RWPE1 (cell line): ENCODE data around the gene STRIP2.

Experiments
- CTCF ChIA-PET: fragments of 350-600 bp; sonication (Branson Sonifier 250); formaldehyde crosslinking; extraction: SDS; loops from one replicate; lab custom pipeline; 2021; lab: Yijun Ruan, JAX
- POLR2A ChIA-PET: fragments of 400-600 bp; formaldehyde crosslinking; extraction: SDS; loops from one replicate; lab custom pipeline; 2020; ENCODE audit warnings: antibody characterized with exemption; ENCODE audit not compliant: low non-redundant PET; lab: Yijun Ruan, JAX
- DNase-seq: peaks from one replicate; pipeline ENCODE4 v3.0.0; 2012; ENCODE audit warnings: low spot score
- H3K27ac ChIP-seq: fragments of 450-650 bp; 2 replicates; pipeline ENCODE4 v1.5.1; 2017
- TF ChIP-seq, protein P1 (sequence below): fragments of 450-650 bp; conservative IDR thresholded peaks from 2 replicates; pipeline ENCODE4 v1.5.1; 2017; ENCODE audit warnings: low read depth, mild to moderate bottlenecking

Gene STRIP2

DNA sequence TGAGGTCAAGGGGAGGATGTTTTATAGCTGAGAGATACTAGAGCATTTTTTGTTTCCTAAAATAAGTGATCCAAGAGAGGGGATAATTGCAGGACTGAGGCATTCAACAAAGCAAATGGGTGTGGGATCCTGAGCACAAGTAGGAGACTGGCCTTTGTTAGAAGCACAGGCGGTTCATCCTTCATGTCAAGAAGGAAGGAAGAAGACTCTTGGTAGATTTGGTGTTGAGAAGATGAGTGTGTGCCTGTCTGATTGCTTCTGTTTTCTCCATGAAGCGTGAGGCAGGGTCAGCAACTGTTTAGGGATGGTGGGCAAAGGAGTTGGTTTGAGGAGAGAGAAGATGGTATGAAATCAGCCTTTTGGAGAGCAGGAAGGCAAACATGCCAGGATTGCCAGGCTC is 27.6 kb downstream of the STRIP2 start:
- no peak for DNase-seq
- ChIA-PET POLR2A (no interaction called here), CTCF (no interaction called here)
- TF ChIP-seq, protein P1, sequence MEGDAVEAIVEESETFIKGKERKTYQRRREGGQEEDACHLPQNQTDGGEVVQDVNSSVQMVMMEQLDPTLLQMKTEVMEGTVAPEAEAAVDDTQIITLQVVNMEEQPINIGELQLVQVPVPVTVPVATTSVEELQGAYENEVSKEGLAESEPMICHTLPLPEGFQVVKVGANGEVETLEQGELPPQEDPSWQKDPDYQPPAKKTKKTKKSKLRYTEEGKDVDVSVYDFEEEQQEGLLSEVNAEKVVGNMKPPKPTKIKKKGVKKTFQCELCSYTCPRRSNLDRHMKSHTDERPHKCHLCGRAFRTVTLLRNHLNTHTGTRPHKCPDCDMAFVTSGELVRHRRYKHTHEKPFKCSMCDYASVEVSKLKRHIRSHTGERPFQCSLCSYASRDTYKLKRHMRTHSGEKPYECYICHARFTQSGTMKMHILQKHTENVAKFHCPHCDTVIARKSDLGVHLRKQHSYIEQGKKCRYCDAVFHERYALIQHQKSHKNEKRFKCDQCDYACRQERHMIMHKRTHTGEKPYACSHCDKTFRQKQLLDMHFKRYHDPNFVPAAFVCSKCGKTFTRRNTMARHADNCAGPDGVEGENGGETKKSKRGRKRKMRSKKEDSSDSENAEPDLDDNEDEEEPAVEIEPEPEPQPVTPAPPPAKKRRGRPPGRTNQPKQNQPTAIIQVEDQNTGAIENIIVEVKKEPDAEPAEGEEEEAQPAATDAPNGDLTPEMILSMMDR, result no peak
- H3K27ac ChIP-seq, result no peak overlapping the region

DNA sequence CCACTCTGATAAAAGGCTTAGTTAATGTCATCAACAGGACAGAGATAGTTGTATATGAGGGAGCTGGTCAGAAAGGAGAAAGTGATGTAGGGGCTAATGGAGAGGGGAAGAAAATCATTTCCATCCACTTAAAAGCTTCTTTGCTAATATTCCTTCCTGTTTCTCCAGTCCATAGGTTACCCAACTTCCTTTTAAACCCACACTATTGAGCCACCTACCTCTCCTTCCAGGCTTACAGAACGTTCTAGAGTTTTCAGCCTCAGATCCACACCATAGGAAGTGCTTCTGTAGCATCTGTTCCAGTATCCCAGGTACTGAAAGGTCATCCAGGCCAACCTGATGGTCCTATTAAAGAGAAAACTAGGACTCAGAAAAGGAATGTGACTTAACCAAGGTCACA is 28.2 kb downstream of the STRIP2 start:
- DNase-seq, result no peak
- POLR2A ChIA-PET, result no interaction called here

DNA sequence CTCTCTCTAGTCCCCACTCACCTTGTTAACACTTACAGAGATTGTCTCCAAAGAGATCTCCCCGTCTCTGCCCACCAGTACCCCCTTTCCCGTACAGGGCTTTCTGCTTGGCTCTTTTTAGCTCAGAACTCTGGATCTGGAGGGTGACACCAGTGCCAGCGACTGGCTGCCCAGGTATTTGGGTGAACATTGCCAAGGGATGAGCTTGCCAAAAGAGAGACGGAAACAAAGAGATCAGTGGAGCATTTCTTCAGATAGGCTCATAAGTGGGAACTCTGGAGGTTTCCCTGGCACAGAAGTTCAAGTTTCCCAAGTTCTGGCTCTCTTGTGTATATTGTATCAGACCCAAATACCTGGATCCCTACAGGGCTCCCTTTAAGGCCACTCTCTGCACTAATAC is 30.0 kb downstream of the STRIP2 start:
- DNase-seq, result no peak
- H3K27ac ChIP-seq, result no peak overlapping the region
- ChIA-PET POLR2A (no interaction called here), CTCF (interaction anchor here (0.6 to 1.2 kb wide), 3 partner anchors 9 to 181 kb away, joined by 3 to 5 read pairs (median 4); no protein-coding TSS in a partner anchor)
- TF ChIP-seq, protein P1, result no peak

More for the DNA sequence above, 28.2 kb downstream of the STRIP2 start:
- TF ChIP-seq, protein P1, result no peak
- H3K27ac ChIP-seq, result no peak overlapping the region
- CTCF ChIA-PET, result no interaction called here

DNA sequence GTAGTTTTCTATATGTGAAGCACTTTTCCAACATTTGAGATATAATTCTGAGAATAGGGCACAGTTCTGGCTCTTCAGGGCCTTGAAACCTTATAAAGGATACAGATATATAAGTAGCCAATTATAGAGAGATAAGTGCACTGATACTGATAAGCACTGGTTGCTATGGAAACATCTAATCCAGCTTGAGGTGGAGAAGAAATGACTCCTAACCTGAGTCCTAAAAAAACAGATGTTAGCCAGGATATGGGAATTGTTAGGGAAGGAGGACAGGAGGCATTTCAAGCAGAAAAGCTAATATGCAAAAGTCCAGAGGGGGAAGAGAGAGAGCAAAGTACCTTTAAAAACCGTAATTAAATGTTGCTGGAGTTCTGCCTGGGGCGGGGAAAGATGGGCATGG is 30.8 kb downstream of the STRIP2 start:
- TF ChIP-seq, protein P1, result no peak
- CTCF ChIA-PET, result interaction anchor here (0.6 to 1.2 kb wide), 3 partner anchors 8 to 179 kb away, joined by 3 to 5 read pairs (median 3); no protein-coding TSS in a partner anchor
- no peak for DNase-seq
- H3K27ac ChIP-seq, result no peak overlapping the region
- POLR2A ChIA-PET, result no interaction called here

DNA sequence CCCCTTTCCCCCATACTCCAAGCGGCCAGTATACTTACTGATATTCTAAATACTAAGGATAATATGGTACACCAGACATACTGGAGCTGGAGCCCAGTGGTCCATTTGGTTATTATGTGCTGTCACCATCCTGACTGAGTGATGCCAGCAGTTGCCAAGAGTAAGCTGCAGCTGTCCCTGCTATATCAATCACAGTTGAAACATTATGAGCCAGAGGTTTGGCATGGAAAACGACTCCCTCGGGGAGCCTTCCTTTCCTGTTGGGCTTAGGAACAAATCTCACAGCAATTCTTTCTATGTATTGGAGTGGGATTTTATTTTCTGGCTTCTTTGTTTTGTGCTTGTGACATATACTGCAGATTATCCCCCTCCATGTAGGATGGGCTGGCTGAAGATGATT is 32.6 kb downstream of the STRIP2 start:
- TF ChIP-seq, protein P1, result no peak
- DNase-seq, result no peak
- H3K27ac ChIP-seq, result no peak overlapping the region
- ChIA-PET POLR2A (no interaction called here), CTCF (no interaction called here)

DNA sequence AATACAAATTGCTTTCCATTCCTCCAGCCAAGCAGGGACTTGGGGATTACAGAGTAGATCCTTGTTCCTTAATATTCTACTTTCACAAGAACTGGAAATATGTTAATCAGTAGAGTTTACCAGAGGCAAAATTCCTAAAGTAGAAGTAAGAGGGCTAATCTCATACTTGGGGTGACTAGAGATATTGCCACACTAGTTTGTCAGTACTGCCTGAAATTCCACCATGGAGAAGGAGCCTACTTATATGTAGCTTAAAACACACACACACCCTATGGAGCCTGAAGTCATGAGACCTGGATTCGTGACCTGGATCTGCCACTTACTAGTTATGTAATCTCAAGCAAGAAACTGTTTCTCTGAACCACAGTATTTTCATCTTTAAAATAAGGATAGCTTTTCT is 33.9 kb downstream of the STRIP2 start:
- ChIA-PET POLR2A (no interaction called here), CTCF (no interaction called here)
- no peak overlapping the region for H3K27ac ChIP-seq
- TF ChIP-seq, protein P1, result no peak
- no peak for DNase-seq
